IMR-90 (cell line): Measurements from ENCODE around the gene RDH13. TPM values are rescaled to one million over a fixed set of nuclear protein-coding genes. Genes with fewer than 3 reads are reported as not detected.
A peak's percentile ranks its signal among the peaks of the same experiment; 100 is the strongest.

ENCODE experiments used
- ATAC-seq: fragments of 200-7000 bp; cut with Tn5 transposase; 2 replicates; pipeline ENCODE4 v1.9.1; 2020; ENCODE audit warnings: low read depth, mild to moderate bottlenecking, moderate library complexity
- BruUV-seq: library from RNA; stranded (reverse); fragments of 400-500 nt; replicated peaks from 2 replicates; lab custom pipeline; 2021; lab: Mats Ljungman, UMichigan
- CTCF ChIA-PET: fragments of 300-600 bp; formaldehyde crosslinking; extraction: SDS; loops from one replicate; lab custom pipeline; 2021; ENCODE audit warnings: antibody characterized with exemption; lab: Yijun Ruan, JAX
- POLR2A ChIA-PET: fragments of 300-600 bp; sonication (Branson Sonifier 250); formaldehyde crosslinking; loops from one replicate; lab custom pipeline; 2022; ENCODE audit warnings: antibody characterized with exemption; ENCODE audit not compliant: unreplicated experiment; lab: Charles Lee
- DNase-seq: peaks from one replicate; pipeline ENCODE4 v3.0.0; 2013
- H2AFZ ChIP-seq: replicated peaks from 2 replicates; pipeline ENCODE3; 2013; ENCODE audit warnings: low read length, mild to moderate bottlenecking; ENCODE audit not compliant: poor library complexity
- H2AK5ac ChIP-seq: 2 replicates; pipeline ENCODE4 v1.6.1; 2013; ENCODE audit warnings: low read depth, low read length, inconsistent platforms
- H2AK9ac ChIP-seq: replicated peaks from 2 replicates; pipeline ENCODE3; 2013; ENCODE audit warnings: mild to moderate bottlenecking, low read depth, low read length, moderate library complexity; ENCODE audit not compliant: poor library complexity
- H2BK120ac ChIP-seq: 2 replicates; pipeline ENCODE4 v1.6.1; 2013; ENCODE audit warnings: low read depth, low read length, inconsistent platforms
- H2BK15ac ChIP-seq: 3 replicates; pipeline ENCODE4 v1.6.1; 2013; ENCODE audit warnings: low read depth, low read length, inconsistent platforms
- H2BK20ac ChIP-seq: 2 replicates; pipeline ENCODE4 v1.6.1; 2013; ENCODE audit warnings: low read depth, mild to moderate bottlenecking, inconsistent platforms, low read length, moderate library complexity
- H2BK5ac ChIP-seq: 2 replicates; pipeline ENCODE4 v1.6.1; 2013; ENCODE audit warnings: mild to moderate bottlenecking, low read depth, low read length, inconsistent platforms; ENCODE audit not compliant: poor library complexity, severe bottlenecking
- H3K14ac ChIP-seq: replicated peaks from 2 replicates; pipeline ENCODE4 v1.6.1; 2013; ENCODE audit warnings: low read depth, low read length, inconsistent platforms
- H3K18ac ChIP-seq: 2 replicates; pipeline ENCODE4 v1.6.1; 2013; ENCODE audit warnings: low read depth, low read length, control low read depth
- H3K23ac ChIP-seq: 2 replicates; pipeline ENCODE4 v1.6.1; 2013; ENCODE audit warnings: low read depth, low read length, inconsistent platforms
- H3K27ac ChIP-seq: 2 replicates; pipeline ENCODE4 v1.5.1; 2013; ENCODE audit warnings: mild to moderate bottlenecking, control low read depth, low read length; ENCODE audit not compliant: insufficient read depth
- H3K27me3 ChIP-seq: 2 replicates; pipeline ENCODE4 v1.6.1; 2013; ENCODE audit warnings: low read length; ENCODE audit not compliant: control insufficient read depth, insufficient read depth
- H3K36me3 ChIP-seq: 2 replicates; pipeline ENCODE4 v1.6.1; 2013; ENCODE audit warnings: low read length, mixed read lengths; ENCODE audit not compliant: control insufficient read depth, insufficient read depth
- H3K4ac ChIP-seq: 2 replicates; pipeline ENCODE4 v1.6.1; 2013; ENCODE audit warnings: low read depth, low read length, inconsistent platforms
- H3K4me1 ChIP-seq: 2 replicates; pipeline ENCODE4 v1.6.1; 2013; ENCODE audit warnings: low read length, mixed read lengths; ENCODE audit not compliant: control insufficient read depth, insufficient read depth
- H3K4me2 ChIP-seq: 2 replicates; pipeline ENCODE4 v1.6.1; 2013; ENCODE audit warnings: low read depth, mild to moderate bottlenecking, control low read depth, low read length, moderate library complexity
- H3K4me3 ChIP-seq: 2 replicates; pipeline ENCODE4 v1.5.1; 2013; ENCODE audit warnings: low read depth, mild to moderate bottlenecking, control low read depth, low read length, moderate library complexity; ENCODE audit not compliant: insufficient read depth
- H3K56ac ChIP-seq: 2 replicates; pipeline ENCODE4 v1.6.1; 2013; ENCODE audit warnings: low read length, inconsistent platforms; ENCODE audit not compliant: insufficient read depth; ENCODE audit errors: extremely low read depth
- H3K79me1 ChIP-seq, 2 experiments: 2 replicates each; pipeline ENCODE4 v1.6.1; 2013; ENCODE audit warnings: low read length in 2 of 2, inconsistent platforms in 1 of 2, low read depth in 1 of 2
- H3K9ac ChIP-seq: 2 replicates; pipeline ENCODE4 v1.6.1; 2013; ENCODE audit warnings: low read depth, low read length, control low read depth
- H3K9me1 ChIP-seq: 2 replicates; pipeline ENCODE4 v1.6.1; 2013; ENCODE audit warnings: low read length, inconsistent platforms; ENCODE audit not compliant: insufficient read depth
- H3K9me3 ChIP-seq: 2 replicates; pipeline ENCODE4 v1.6.1; 2013; ENCODE audit warnings: low read length; ENCODE audit not compliant: control insufficient read depth, insufficient read depth
- H4K20me1 ChIP-seq: 2 replicates; pipeline ENCODE4 v1.6.1; 2013; ENCODE audit warnings: low read length, inconsistent platforms; ENCODE audit not compliant: insufficient read depth
- H4K5ac ChIP-seq: 2 replicates; pipeline ENCODE4 v1.6.1; 2013; ENCODE audit warnings: mild to moderate bottlenecking, low read depth, low read length, control low read depth
- H4K8ac ChIP-seq, 2 experiments: 2 replicates each; pipeline ENCODE4 v1.6.1; 2013; ENCODE audit warnings: low read depth in 2 of 2, low read length in 2 of 2, control low read depth in 1 of 2, inconsistent platforms in 1 of 2
- H4K91ac ChIP-seq: 2 replicates; pipeline ENCODE4 v1.6.1; 2013; ENCODE audit warnings: low read depth, low read length, inconsistent platforms; ENCODE audit not compliant: insufficient read depth
- CEBPB ChIP-seq: IDR thresholded peaks from 2 replicates; pipeline ENCODE4 v1.6.1; 2012; ENCODE audit warnings: low read depth, low read length, improper control_type of control experiment
- MAZ ChIP-seq: IDR thresholded peaks from 2 replicates; pipeline ENCODE4 v1.6.1; 2012; ENCODE audit warnings: low read depth, mild to moderate bottlenecking, low read length, improper control_type of control experiment, moderate library complexity, borderline replicate concordance
- POLR2A ChIP-seq: IDR thresholded peaks from 2 replicates; pipeline ENCODE4 v1.6.1; 2012; ENCODE audit warnings: mild to moderate bottlenecking, low read depth, low read length
- RFX5 ChIP-seq: IDR thresholded peaks from 2 replicates; pipeline ENCODE4 v1.8.0; 2012; ENCODE audit warnings: low read depth, mild to moderate bottlenecking, low read length, moderate library complexity
- whole genome bisulfite sequencing, 2 experiments: methylation state at CpG; one replicate each; pipeline versions ENCODE4 v1.1.5 to v1.1.7; 2013; ENCODE audit warnings: missing lambda C conversion rate in 2 of 2; ENCODE audit not compliant: insufficient read length in 1 of 2; ENCODE audit errors: extremely low coverage in 2 of 2; 5-methylcytosine and 5-hydroxymethylcytosine counted together
- dilution Hi-C: fragments of 300-500 bp; cut with HindIII; formaldehyde crosslinking; loops from one replicate; pipeline ENCODE4 v1.14.3; 2018; ENCODE audit warnings: low sequenced_read_pairs; ENCODE audit not compliant: unreplicated experiment
- in situ Hi-C: fragments of 300-500 bp; cut with MboI; formaldehyde crosslinking; loops from 3 replicates; pipeline ENCODE4 v1.14.3; 2019; ENCODE audit warnings: low sequenced_read_pairs, inconsistent platforms, mixed read lengths
- intact Hi-C: fragments of 100-400 bp; cut with micrococcal nuclease; formaldehyde crosslinking; loops from 2 replicates; pipeline ENCODE4 v1.10.0; 2022
- polyA plus RNA-seq, 3 experiments: library from polyadenylated mRNA; depleted of rRNA; stranded (reverse); fragments of >200 nt; gene quantifications; 2 replicates each; pipeline ENCODE4 v1.2.3, GENCODE V29; 2012; ENCODE audit warnings: low replicate concordance in 1 of 3
- total RNA-seq: library from RNA; depleted of rRNA; stranded (reverse); fragments of >200 nt; gene quantifications from 2 replicates; pipeline ENCODE4 v1.2.3, GENCODE V29; 2012
- TF ChIP-seq, protein P1 (sequence below): conservative IDR thresholded peaks from 2 replicates; pipeline ENCODE4 v1.5.1; 2012; ENCODE audit warnings: mild to moderate bottlenecking, low read depth, low read length, improper control_type of control experiment
- TF ChIP-seq, protein P2 (sequence below): fragments of 150-350 bp; IDR thresholded peaks from 2 replicates; pipeline ENCODE4 v1.6.1; 2017; ENCODE audit warnings: mild to moderate bottlenecking, antibody characterized with exemption, low read length, low read depth

Gene RDH13
- total and polyA plus RNA-seq, 2 of the 4 experiments (the other 2 are of a cell fraction): 7.5 to 7.8 TPM

DNA sequence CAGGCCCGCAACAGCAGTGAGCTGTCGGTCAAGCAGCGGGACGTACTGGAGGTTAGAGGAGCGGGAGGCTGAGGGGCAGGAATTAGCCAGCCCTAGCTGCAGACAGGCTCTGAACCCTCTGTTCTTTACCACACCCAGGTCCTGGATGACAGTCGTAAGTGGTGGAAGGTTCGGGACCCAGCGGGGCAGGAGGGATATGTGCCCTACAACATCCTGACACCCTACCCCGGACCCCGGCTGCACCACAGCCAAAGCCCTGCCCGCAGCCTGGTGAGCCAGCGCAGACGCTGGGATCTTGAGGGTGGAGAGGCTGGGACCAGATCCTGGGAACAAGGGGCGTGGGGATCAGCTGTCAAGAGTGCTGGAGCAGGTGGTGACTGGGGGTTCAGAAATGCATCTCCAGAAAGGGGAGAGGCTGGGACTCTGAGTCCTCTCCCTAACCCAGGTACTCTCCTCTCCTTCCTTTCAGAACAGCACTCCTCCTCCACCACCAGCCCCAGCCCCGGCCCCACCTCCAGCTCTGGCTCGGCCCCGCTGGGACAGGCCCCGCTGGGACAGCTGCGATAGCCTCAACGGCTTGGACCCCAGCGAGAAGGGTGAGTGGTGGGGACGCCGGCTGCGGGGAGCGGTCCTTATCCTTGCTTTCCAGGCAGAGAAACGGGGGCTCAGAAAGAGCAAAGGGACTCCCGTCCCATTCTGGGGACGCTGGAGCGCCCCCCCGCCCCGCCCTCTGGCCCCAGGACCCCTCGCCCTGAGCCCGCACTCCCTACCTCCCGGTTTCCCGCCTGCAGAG is 23.2 kb upstream of the RDH13 start:
- H2BK5ac ChIP-seq: no peak overlapping the region
- no peak overlapping the region for H4K5ac ChIP-seq
- WGBS, 2 experiments: 3% methylated on average over 8 of the region's 35 CpGs; no CpG with 5 or more reads in 1 of the 2 experiments
- H3K27me3 ChIP-seq: peaks cover 43% of the 10 kb centered on the region
- H4K91ac ChIP-seq: no peak overlapping the region
- no peak overlapping the region for H4K8ac ChIP-seq
- H3K23ac ChIP-seq: 0 out of 2 replicates have a peak overlapping the region, but pooled peaks have one; percentile 4
- H3K4me1 ChIP-seq: peaks cover 12% of the 10 kb centered on the region; the same call in 1 of the 2 replicates
- no peak overlapping the region for H3K56ac ChIP-seq
- H3K4me2 ChIP-seq: no peak overlapping the region; the same call in 1 of the 2 replicates
- in situ Hi-C loops (no loop called here), dilution Hi-C loops (no loop called here), intact Hi-C loops (loop anchor here (10.0 kb wide), 1 partner anchor 621 kb away; the partner anchor contains the start of gene LENG9)
- DNase-seq: no peak
- TF ChIP-seq, protein P1, sequence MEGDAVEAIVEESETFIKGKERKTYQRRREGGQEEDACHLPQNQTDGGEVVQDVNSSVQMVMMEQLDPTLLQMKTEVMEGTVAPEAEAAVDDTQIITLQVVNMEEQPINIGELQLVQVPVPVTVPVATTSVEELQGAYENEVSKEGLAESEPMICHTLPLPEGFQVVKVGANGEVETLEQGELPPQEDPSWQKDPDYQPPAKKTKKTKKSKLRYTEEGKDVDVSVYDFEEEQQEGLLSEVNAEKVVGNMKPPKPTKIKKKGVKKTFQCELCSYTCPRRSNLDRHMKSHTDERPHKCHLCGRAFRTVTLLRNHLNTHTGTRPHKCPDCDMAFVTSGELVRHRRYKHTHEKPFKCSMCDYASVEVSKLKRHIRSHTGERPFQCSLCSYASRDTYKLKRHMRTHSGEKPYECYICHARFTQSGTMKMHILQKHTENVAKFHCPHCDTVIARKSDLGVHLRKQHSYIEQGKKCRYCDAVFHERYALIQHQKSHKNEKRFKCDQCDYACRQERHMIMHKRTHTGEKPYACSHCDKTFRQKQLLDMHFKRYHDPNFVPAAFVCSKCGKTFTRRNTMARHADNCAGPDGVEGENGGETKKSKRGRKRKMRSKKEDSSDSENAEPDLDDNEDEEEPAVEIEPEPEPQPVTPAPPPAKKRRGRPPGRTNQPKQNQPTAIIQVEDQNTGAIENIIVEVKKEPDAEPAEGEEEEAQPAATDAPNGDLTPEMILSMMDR: no peak
- TF ChIP-seq POLR2A (no peak), MAZ (no peak), CEBPB (no peak), RFX5 (no peak)
- TF ChIP-seq, protein P2, sequence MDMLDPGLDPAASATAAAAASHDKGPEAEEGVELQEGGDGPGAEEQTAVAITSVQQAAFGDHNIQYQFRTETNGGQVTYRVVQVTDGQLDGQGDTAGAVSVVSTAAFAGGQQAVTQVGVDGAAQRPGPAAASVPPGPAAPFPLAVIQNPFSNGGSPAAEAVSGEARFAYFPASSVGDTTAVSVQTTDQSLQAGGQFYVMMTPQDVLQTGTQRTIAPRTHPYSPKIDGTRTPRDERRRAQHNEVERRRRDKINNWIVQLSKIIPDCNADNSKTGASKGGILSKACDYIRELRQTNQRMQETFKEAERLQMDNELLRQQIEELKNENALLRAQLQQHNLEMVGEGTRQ: no peak
- no peak overlapping the region for H3K4ac ChIP-seq
- peaks cover 9% of the 10 kb centered on the region; the same call in 1 of the 2 replicates for H3K36me3 ChIP-seq
- peak overlapping the region; percentile 24 for H2AK9ac ChIP-seq
- no peak overlapping the region for H2BK120ac ChIP-seq
- peak overlapping the region; percentile 49 for H3K4me3 ChIP-seq
- no peaks in the 10 kb centered on the region; the same call in 1 of the 2 replicates for H3K9me1 ChIP-seq
- BruUV-seq: no TSS peak
- peaks cover 0 to 12% of the 10 kb centered on the region in 2 experiments; a peak in 2 of 4 replicates for H3K79me1 ChIP-seq
- no peak overlapping the region for H2AK5ac ChIP-seq
- no peak for ATAC-seq
- H2AFZ ChIP-seq: peak overlapping the region; percentile 94
- no peak overlapping the region for H2BK15ac ChIP-seq
- peaks cover 38% of the 10 kb centered on the region for H4K20me1 ChIP-seq
- ChIA-PET POLR2A (no interaction called here), CTCF (no interaction called here)
- H3K9ac ChIP-seq: no peak overlapping the region
- H3K9me3 ChIP-seq: peaks cover 7% of the 10 kb centered on the region; the same call in 1 of the 2 replicates
- H3K27ac ChIP-seq: no peak overlapping the region
- no peak overlapping the region for H2BK20ac ChIP-seq
- no peak overlapping the region for H3K14ac ChIP-seq
- H3K18ac ChIP-seq: no peak overlapping the region
